HG02973 (cell line): ENCODE measurements around the gene DHRS7B.
"Not testable (repeated sequence)": the region's sequence is repeated elsewhere in the genome, so short reads cannot be mapped to it uniquely, and the experiment has no call there.

ENCODE experiments used
- ATAC-seq: cut with Tn5 transposase; IDR thresholded peaks from one replicate; pipeline ENCODE4 v1.9.1; 2021; ENCODE audit warnings: moderate library complexity; ENCODE audit not compliant: unreplicated experiment

DHRS7B gene

DNA sequence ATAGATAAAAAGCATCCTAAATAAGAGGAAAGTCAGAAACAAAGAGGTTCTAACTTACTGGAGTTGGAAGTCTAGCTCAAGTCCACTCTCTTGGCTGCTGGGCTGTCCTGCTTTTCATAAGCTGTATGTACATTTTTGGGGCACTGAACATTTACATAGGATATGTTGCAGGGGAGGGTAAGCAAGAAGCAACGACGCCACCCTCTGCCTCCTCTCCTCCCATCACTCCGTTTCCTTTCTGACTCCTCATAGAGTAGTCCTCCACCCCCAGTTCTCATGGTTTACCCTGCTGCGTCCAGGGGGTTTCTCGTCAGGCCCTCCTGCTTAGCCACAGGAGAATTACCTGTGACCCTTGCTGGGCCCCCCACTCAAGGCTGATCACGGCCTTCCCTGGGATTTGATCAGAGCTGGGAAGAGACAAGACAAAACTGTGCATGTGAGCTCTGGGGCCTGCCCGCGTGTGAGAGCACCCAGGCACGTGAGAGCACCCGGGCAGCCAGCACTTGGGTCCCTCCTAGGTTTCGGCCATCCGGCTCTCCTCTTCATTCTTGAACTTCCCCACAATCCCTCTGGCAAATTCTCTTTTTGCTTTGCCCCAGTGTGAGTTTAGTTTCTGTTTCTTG is 50.1 kb downstream of the DHRS7B start:
- ATAC-seq = no peak

DNA sequence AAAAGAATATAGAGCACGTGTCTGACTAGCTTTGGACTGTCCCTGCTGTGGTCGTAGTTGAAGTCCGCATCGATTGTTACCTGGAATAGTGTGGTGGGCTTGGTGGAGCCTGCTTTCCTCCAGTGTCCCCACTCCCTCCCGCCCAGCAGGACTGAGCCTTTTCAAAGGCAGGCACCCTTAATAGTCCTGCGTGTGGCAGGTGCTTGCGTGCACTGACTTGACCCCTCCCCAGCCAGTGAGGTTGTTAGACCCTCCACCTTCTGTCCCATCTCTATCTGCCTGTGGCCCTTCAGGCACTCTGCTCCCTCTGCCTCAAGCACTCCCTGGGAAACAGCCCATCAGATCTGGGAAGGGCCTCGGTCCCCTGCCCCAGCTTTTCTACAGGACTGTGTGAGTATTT is 50.6 kb downstream of the DHRS7B start:
- ATAC-seq = no peak

DNA sequence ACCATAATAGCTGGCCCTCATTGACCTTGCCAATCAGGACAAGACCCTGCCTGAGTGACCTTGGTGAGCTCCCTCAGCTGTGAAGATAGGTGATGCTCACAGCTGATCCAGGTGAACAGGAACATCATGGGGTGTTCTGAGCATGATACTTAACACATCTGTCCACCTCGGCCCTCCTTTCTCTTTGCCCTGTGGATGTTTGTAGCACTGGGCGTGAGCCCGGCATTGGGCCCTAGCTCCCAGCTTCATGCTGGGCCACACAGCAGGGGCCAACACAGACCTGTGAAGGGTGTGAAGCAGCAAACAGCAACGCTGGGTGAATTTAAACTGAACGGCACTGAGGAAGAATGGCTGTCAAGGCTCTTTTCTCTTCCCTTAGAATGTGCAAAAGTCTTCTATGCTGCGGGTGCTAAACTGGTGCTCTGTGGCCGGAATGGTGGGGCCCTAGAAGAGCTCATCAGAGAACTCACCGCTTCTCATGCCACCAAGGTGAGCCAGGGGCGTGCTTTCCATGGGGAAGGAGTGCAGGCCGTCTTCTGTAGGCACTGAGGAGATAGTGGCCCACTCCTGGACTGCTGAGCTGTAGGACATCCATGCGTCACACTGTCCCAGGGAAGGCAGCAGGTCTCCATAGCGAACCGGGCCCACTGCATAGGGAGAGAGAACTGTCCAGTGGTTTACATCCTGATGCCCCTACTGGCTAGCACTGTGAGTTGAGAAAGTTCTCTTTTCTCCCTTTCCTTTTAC is 51.3 kb downstream of the DHRS7B start:
- no peak for ATAC-seq

DNA sequence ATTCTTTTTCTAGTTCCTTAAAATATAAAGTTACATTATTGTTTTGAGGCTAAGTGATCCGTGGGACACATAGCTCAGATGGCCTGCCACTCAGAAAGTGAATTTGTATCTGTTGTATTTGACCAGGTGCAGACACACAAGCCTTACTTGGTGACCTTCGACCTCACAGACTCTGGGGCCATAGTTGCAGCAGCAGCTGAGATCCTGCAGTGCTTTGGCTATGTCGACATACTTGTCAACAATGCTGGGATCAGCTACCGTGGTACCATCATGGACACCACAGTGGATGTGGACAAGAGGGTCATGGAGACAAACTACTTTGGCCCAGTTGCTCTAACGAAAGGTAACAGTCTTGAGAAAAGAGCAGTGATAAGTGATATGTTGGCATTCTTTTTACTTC is 56.7 kb downstream of the DHRS7B start:
- no peak for ATAC-seq

DNA sequence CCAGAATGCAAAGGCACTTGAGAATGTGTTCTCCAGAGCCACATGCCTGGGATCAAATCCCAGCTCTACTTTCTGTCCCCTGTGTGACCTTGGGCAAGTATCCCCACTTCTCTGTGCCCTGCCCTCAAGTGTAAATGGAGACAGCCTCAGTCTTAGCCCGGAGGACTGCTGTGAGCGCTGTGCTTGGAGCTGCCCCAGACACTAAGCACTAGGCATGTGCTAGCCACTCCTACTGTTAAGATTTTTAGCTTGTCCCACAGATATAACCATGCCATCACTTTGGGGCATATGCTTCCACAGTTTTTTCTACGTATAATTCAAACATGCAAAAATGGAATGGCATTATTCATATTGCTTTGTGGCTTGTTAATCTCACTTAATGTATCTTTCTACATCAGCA is 57.8 kb downstream of the DHRS7B start:
- ATAC-seq = no peak

DNA sequence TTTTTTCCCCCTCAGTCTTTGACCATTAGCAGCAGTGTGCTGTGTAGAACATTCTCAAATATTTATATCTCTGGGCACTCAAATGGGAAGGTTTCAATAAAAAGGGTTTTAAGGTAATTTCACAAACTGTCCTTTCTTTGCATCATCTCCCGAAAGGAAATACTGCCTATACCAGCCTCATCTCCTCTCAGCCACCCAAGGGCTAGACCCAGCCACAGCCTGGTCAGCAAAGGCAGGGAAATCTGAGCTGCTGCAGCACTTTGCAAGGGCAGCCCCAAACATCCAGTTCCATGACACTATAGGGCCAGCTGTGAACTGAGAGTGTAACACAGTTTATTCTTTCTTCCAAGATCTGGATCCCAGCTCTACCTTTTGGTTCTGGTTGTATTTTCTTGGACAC is 58.3 kb downstream of the DHRS7B start:
- ATAC-seq = no peak

DNA sequence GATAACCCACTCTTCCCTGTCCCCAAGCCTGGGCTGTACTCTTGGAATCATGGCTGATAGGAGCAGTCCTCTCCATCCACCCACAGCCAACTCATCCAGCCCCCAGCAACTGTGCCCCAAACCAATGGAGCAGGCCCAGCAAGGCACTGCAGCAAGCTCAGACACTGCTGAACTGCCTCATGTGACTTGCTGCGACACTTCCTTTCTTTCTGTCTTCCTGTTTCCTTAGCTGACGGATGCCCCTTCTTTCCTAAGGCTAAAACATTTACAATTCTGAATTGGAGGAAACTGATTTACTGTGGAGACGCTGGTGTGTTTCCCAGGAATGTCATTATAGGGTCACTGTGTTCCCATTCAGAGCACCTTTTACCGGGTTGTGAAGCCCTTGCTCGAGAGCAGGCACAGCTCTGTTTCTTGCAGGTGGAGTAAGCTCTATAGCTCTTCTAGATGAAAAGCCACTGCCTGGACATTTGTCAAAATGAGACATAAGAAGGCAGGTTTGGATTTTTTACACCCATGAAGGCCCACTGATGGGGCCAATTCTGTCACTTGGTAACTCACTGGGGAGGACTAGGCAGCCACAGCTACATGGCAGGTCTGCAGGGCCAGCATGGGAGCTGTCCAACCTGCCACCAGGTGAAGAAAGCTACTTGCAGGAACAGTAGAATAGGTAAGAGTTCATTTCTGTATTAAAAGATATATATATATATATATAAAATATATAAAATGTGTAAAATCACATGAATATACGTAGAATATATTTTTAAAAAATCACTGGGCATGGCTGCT is 59.8 kb downstream of the DHRS7B start:
- no peak for ATAC-seq

DNA sequence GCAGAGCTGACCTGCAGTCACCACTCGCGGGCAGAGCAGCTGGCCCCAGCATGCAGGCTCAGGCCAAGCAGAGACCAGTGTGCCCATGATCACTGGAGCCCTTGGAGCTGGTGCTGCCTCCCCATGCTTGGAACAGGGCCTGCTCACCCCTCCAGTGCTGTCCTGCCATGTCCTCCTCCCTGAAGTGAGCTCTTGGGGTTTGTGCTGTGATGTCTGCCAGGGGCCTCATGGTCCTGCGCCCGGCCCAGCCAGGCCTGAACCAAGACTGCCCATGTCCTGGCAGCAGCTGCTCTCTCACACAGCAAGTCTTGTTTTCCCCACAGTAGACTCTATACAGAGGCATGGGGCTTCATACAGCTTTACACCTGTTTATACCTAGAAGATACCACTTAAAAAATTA is 62.6 kb downstream of the DHRS7B start:
- no peak for ATAC-seq

DNA sequence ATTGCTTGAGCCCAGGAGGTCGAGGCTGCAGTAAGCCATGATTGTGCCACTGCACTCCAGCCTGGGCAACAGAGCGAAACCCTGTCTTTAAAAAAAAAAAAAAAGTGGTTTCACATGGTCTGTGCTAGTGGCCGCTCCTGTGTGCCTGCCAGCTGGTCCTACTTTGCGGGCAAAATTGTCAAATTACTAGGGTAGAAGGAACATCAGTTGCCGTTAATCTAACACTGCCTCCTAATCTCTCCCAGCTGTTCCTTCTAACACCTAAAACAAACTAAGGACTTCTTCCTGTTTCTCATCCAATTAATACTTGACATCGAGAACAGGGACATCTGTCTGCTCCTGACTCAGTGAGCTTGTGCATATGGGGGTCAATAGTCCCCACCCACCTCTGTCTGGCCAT is 63.3 kb downstream of the DHRS7B start:
- no peak for ATAC-seq

DNA sequence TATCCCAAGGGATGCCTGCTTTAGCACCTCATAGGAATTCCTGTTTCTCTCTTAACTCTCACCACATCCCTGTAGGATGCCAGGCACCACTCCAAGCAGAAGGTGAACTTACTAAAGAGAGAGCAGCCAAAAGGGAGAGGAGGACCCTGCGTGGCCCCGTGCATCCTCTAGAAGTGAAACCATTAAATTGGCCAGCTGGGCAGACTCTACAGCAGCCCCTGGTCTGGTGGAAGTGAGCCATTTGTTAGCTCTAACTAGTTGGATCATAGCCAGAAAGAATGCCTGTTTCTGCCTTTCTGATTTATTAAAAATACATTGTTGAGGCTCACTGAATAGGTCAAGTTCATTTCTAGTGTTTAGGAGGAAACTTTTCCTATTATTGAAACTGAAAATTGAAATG is 64.9 kb downstream of the DHRS7B start:
- ATAC-seq = no peak

DNA sequence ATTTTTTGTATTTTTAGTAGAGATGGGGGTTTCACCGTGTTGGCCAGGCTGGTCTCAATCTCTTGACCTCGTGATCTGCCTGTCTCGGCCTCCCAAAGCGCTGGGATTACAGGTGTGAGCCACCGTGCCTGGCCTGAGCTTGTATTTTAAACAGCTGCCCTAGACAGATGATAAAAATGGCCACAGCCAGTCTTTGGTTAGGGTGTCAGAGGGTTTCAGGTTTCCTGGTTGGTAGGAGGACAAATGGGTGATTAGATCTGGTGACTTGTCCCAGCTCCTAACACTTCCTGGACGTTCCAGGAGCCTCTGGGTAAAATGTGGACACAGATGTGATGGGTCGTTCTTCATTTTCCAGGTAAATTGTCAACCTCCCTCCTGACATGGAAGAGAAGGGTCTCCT is 65.7 kb downstream of the DHRS7B start:
- not testable (repeated sequence) for ATAC-seq

DNA sequence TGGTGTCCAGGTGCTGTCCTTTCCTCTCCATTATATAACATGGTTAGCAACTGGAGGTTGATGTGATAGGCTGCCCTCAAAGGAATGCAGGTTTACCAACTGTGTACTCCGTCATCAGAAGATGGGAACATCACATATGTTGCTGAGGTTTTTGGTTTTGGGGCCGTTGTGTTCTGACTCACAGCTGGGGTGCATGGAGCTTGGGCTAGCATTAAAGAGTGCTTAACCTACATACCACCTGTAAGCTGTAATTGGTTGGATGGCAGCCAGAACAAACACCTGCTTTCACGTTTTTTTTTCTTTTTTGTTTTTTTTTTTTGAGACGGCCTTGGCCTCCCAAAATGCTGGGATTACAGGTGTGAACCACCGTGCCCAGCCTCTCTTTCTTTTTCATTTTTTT is 66.3 kb downstream of the DHRS7B start:
- no peak for ATAC-seq

DNA sequence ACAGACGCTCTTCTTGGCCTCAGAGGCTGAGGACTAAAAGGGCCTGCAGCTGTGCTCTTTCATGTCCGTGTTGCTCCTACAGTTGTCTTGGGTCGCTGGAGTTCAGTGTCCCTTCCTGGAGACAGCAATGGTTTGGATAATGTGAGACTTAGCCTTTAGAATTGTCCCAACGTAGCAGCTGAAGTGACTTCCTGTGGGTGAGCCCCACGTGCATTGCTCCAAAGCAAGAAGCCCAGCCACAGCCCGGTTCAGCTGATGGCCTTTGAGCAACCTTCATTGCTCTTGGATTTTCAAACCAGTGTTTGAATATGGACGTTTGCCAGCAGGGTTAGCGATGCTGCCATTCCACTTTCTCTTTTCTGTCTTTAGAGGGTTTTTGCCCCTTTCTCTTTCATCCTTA is 67.5 kb downstream of the DHRS7B start:
- no peak for ATAC-seq

DNA sequence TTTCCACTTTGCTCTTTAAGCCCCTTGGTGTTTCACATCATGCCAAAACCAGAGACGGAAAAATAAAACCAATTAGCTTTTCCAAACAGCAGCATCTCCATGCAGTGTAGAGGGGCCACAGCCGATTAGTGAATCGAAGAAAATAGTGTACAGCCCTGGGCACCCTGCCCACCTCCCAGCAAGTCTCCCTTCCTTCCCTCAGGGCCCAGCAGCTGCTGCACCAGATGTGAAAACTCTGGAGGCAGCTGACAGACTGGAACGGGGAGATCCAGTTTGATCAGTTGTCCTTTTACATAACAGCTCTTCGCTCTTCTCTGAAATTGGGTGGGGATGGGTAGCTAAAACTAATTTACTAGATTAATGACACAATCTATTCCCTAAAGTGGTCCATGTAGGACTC is 67.9 kb downstream of the DHRS7B start:
- no peak for ATAC-seq

DNA sequence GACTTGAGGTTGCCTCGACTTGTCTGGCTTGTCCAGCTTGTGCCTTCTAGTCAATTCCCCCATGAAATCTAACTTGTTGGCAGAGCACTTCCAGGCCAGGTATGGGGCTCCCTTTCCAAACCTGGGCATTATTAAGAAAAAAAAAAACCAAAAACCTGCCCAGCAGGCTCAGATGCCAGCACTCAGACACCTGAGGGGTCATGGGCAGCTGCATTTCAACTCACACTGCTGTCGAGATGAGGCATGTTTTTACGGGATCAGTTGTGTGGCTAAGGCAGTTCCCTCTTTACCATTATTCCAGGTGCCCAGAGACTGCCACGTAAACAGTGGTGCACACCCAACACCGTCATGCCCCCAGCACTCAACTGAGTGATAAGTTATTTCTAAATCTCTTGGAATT is 69.4 kb downstream of the DHRS7B start:
- ATAC-seq = no peak

DNA sequence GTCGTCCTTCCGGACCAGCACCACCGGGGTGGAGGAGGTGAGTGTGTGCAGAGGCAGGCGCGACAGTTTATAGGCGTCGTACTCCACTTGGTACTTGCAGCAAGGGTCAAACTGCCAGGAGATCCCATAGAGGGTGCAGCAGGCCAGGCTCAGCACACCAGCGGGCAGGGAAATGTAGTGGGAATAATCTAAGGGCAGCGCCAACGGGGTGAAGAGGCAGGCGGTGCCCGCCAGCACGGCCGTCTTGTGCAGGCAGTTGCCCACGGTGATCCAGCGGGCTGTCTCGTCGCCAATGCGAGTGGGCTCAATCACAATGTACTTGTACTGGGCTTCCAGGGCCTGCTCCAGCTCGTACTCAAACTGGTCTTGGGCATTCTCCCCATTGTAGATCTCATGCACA is 71.6 kb downstream of the DHRS7B start:
- ATAC-seq = no peak

DNA sequence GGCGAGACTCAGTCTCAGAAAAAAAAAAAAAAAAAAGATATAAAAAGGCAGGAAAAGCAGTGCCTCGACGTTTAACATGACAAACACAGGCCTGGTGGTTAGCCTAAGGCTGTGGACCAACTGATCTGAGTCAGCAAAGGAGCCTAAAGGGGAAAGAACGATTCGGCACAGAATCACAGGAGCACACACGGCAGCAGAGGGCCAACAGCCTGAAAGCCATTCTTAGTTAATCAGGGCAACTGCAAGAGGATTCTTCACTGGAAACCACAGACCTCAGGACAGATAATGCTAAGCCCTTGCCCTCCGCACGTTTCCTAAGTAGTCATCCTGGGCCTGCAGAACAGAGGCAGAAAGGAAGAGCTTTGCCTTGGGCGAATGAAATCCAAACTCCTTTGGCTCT is 72.5 kb downstream of the DHRS7B start:
- no peak for ATAC-seq

DNA sequence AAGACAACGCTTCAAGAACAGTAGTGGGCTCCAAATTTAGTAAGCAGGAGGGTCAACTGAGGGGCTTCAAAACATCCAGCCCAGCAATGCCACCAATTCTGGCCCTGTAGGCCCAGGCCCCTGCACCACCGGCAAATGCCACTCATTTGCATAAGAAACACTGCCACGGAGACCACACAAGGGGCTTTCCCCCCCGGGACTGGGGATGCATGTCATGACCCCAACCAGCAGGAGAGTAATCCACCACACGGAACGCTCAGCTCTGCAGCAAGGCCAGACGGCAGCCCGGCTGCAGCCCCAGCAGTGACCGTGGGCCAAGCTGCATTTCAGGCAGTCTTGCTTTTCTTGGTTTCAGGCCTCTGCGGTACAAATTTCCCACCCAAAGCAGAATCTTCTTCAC is 73.1 kb downstream of the DHRS7B start:
- no peak for ATAC-seq

DNA sequence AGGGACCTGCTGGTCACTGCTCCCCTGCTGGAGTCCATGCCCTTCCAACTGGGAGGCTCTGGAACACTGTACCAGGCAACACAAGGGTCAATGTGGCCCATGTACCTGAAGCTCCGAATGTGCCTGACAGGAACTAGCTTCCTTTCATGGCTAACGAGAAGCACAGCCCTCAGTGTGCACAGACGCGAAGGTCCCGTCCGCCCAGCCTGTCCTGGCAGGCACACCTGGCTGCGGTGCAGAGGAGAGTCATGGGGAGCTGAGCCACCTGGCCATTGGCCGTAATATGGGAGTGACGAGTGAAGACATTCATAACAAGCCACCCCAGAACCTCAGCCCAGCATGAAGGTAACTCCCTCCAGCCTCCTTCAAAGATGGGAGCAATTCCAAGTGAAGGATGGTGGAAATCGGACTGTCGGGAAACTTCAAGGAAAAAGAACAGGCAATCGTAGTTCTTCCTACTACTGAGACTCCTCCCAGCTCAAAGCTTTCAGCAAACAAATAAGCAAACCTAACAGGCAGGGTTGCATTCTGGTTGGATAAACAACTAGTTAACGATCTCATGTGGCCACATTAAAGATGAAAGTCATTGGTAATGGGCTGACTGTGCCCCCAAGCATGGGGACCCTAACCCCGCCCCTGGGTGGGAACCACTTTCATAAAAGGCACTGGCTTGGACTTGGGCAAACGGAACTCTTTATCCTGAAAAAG is 74.0 kb downstream of the DHRS7B start:
- no peak for ATAC-seq

DNA sequence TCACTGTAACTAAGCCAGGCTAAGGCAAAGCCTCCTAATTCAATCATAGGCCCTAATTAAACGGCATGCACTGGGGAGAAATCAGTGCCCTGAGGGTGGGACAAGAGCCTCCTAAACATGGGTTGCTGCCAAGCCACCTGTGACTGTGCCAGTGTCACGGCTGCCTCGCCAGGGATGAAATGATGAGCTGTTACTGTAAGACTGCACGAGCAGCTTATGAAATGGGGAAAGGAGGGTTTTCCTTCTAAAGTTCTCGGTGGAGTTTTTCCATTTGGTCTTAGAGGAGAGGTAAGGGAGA is 74.5 kb downstream of the DHRS7B start:
- no peak for ATAC-seq

DNA sequence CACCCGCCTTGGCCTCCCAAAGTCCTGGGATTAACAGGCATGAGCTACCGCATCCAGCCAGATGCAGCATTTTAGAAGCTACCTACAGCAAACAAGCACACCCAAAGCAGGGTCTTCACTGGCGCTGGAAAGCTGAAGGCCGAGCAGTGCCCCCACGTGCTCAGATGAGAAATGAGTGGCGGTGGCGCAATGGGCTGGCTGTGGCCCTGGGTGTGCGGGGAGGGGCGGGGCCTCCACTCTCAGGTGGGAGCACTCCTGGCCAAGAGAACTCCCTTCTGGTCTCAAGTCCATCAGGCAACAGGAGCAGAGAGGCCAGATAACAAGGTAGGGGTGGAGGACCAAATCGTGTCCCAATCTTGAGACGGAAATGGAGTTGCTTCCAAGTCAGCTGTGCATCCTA is 75.1 kb downstream of the DHRS7B start:
- no peak for ATAC-seq

DNA sequence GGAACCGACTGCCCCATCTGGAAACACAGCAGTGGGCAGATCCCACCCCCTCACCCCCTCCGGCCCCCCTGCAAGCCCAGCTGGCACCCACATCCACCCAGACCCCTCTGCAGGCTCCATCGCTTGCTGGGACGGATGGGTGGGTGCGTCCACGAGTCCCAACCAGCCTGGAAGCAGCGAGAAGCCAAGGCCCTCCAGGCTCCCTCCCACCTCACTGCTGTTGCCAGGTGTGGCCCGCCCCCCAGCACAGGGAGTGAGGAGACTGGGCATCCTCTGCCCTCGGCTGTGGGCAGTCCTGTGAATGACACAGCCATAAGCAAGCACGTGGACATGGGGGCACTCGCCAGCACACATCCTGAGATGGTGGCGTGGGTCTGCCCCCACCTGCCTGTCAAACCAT is 75.7 kb downstream of the DHRS7B start:
- ATAC-seq = no peak
